NCI-H2029 treated with DMSO at 0.1 percent for 48 hours (cell line): ENCODE measurements around the gene MUC6.
"Not testable (repeated sequence)": the region's sequence is repeated elsewhere in the genome, so short reads cannot be mapped to it uniquely, and the experiment has no call there.

Source experiments
- DNase-seq: peaks from one replicate; lab custom pipeline; 2025; lab: John Stamatoyannopoulos, UW

Gene MUC6

GRCh38 chr11:1023811-1024596 is 12.5 kb downstream of the MUC6 start:
- DNase-seq: no peak

DNA sequence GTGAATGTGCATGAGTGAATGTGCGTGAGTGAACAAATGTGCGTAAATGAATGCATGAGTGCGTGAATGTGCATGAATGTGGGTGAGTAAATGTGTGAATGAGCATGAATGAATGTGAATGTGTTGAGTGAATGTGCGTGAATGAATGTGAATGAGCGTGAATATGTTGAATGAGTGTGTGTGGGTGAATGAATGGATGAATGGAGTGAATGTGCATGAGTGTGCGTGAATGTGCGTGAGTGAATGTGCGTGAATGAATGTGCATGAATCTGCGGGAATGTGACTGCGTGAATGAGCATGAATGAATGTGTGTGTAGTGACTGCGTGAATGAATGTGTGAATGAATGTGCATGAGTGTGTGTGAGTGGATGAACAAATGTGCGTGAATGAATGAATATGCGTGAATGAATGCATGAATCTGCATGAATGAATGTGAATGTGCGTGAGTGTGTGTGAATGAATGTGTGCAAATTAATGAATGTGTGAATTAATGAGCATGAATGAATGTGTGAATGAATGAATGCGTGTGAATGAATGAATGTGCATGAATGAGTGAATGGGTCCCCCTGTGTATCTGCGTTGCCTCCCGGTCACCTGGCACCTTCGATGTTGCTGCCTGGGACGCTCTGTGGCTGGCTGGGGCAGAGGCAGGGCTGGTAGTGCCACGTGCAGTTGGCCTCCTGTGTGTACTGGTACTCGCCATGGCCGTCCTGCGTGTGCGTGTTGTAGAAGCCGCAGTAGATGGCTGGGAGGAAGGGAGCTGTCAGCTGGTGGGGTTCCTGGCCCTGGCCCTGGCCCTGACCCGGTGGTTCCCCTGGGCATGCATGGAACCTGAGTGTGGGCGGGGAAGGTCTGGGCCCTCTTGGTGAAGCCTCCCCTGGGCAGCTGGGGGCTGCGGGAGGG is 13.4 kb downstream of the MUC6 start:
- DNase-seq: no peak

GRCh38 chr11:1022411-1022810 is 14.1 kb downstream of the MUC6 start:
- DNase-seq: no peak

DNA sequence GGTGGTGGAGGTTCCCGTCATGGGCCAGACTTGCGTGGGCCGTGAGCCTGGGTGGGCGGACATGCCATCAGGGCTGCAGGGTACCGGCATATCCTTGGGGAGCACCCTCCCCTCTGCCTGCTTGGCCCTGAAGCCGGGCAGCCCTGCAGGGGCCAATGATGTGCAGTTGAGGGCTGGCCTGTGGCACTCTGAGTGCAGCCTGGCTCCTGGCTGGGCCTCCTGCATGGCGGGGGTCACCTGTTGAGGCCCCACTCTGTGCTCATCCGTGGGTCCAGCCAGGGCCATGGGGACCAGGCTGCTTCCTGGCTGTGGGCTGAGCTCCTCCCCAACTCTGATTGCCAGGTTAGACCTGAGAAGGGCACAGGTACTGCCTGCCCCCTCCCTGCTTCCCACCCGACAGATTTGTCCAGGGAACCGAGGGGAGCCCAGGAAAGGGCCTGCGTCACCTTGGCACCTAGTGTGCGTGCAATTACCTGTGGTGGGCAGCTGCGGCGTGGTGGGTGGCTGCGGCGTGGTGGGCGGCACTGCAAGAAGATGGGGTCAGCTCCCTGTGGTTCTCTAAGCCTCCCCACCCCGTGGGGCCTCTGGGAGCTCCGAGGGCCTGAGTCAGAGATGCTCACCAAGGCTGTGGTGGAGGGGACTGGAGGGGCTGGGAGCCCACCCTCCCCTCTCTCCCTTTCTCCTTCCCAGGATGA is 16.2 kb downstream of the MUC6 start:
- DNase-seq: no peak

GRCh38 chr11:1019321-1019910 is 17.1 kb downstream of the MUC6 start:
- DNase-seq: no peak

DNA sequence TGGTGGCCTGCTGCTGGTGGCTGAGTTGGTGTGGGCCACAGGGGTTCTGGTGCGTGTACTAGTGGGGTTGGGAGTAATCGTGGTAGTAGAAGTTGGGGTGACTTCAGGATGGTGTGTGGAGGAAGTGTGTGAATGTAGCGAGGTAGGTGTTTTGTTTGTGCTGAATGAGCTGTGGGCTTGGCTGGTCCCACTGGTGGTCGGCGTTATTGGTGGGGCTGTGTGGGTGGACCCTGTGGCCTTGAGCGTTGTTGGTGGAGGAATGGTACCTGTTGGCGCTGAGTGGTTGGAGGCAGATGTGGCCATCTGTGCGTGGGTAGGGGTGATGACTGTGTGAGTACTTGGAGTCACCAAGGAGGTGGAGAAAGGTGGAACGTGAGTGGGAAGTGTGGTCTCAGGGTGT is 18.4 kb downstream of the MUC6 start:
- no peak for DNase-seq

- DNase-seq: no peak
These were observed 19.1 kb downstream of the MUC6 start for GRCh38 chr11:1017269-1018005.

DNA sequence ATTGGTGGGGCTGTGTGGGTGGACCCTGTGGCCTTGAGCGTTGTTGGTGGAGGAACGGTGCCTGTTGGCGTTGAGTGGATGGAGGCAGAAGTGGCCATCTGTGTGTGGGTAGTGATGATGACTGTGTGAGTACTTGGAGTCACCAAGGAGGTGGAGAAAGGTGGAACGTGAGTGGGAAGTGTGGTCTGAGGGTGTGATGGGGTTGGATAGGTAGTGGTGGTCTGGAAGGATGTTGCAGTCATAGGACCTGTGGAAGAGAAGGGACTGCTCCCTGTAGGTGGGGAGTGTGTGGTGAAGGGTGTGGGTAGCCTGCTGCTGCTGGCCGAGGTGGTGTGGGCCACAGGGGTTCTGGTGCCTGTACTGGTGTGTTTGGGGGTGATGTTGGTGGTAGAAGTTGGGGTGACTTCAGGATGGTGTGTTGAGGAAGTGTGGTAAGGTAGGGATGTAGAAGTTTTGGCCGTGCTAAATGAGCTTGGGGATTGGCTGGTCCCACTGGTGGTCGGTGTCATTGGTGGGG is 19.9 kb downstream of the MUC6 start:
- DNase-seq: not testable (repeated sequence)

DNA sequence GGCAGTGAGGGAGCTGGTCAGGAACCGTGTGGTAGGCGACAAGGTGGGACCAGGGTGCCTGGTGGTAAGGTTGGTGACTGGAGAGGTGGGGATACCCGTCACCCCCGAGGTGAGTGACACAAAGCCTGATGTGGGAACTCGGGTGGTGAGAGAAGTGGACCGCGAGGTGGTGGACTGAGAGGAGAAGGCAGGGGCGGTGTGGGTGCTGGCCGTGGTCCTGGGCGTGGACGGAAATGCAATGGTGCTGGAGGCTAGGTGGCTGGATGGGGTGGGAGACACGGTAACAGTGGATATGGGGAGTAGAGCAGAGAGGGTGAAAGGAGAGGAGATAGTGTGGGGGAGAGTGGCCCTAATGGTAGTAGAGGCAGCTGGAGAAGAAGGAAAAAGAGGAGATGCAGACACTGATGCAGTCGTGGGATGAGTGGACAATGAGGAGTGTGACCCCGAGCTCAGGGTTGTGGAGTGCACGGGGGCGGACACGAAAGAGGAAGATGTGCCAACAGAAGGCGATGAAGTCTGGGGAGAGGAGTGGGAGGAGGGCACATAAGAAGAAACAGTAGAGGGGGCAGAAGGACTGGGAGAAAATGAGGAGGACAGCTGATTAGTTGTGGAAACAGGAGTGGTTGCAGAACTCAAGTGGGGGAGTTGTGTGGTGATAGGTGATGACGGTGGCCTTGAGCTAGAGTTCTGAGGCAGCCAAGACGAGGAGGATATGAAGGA is 20.5 kb downstream of the MUC6 start:
- DNase-seq: no peak

DNA sequence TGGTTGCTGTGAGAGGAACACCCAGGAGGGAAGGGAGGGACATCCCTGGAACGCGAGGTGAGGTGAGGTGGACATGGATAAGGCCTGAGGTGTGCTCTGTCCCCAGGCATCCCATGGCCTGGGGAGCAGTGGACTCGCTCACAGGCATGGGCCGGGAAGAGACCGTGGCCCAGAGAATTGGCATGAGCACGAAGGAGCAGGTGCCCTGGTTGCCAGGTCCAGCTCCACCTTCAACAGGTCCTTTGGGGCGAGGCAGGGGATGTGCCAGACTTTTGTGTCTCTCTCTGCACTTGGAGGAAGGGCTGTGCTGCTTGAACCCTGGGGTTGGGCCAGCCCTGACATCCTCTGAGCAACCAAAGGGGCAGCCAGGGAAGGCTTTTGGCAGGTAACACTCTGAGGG is 21.5 kb downstream of the MUC6 start:
- DNase-seq: no peak

GRCh38 chr11:1014276-1014675 is 22.2 kb downstream of the MUC6 start:
- no peak for DNase-seq

DNA sequence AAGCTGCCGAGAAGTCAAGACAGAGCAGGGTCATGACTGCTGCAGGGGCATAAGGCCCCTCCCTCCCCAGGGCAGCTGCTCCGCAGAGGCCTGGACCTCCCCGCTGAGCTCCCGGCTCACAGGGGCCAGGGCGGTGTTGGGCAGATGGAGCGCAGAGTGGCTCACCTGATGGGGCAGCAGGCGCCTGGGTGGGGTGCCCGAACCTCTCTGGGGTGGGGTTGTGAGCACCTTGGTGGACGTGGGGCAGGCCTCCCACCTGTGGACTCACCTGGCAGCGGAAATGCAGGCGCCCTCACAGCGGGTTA is 22.9 kb downstream of the MUC6 start:
- DNase-seq: no peak

DNA sequence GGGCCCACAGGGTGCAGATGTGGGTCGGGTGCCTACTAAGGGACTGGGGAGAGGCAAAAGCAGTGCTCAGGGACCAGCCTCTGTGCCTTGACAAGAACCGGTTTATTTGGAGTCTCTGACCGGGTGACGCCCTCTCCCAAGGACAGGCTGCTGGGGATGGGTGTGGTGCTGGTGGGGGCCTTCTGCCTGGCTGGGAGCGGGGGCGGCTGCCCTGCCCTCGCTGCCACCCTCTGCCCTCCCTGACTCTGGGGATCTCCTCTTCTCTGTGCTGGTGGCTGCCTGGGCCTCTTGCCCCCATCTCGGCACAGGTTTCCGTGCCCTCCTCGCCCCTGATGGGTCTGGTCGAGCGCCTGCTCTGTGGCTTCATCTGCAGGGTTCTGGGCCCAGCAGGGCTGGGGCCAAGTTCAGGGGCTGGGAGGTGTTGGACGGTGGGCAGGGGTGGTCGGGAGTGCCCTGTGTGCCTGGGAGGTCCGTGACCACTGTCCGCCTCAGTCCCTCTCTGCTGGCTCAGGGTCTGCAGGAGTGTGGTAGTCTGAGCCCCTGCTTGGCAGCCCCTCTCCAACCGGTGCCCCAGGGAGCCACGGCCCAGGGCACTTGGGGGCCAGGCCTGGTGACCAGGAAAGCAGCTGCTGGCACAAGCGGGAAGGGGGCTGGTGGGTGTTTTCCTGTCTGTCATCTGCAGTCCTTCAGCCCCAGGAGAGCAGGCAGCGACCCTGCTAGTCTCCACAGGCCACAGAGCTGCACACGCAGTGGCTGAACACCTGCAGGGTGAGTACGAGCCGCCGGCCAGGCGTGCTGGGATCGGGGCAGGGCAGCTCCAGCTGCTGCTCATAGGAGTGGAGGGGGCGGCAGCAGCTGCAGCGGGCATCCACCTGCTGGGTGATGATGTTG is 23.5 kb downstream of the MUC6 start:
- DNase-seq: no peak

DNA sequence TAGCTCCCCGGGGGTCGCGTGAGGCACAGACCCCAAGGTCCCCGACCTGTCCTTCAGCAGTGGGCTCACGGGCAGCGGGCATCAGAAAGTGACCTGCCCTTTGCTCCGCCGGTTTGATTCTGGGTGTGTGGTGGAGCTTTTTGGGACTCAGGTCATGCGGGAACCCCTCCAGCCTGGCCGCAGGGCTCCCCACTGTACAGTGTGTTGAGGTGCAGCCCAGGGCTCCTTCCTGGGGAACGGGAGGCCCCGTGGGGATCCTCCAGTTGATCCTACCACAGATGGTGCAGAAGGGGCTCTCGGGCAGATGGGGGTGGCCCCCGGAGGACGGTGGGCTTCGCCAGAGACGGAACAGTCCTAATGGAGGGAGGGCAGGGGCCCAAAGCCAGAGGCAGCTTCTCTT is 24.2 kb downstream of the MUC6 start:
- DNase-seq: no peak

DNA sequence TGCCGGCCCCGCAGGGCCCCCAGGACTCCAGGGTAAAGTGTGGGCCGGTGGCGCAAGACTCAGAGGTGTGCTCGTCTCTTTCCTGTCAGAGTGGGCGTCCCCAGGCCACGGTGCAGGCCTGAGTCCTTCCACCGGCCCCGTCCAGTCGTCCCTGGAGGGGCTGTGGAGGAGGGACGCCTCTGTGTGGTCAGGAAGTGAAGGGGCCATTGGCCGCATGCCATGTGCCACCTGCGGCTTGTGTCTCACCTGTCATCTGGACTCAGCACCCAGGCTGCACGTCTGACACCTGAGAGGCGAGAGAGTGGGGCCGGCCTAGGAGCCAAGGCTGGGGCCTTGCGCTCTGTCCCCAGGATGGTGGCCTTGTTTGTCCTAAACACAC is 25.2 kb downstream of the MUC6 start:
- peak; percentile 1 for DNase-seq

DNA sequence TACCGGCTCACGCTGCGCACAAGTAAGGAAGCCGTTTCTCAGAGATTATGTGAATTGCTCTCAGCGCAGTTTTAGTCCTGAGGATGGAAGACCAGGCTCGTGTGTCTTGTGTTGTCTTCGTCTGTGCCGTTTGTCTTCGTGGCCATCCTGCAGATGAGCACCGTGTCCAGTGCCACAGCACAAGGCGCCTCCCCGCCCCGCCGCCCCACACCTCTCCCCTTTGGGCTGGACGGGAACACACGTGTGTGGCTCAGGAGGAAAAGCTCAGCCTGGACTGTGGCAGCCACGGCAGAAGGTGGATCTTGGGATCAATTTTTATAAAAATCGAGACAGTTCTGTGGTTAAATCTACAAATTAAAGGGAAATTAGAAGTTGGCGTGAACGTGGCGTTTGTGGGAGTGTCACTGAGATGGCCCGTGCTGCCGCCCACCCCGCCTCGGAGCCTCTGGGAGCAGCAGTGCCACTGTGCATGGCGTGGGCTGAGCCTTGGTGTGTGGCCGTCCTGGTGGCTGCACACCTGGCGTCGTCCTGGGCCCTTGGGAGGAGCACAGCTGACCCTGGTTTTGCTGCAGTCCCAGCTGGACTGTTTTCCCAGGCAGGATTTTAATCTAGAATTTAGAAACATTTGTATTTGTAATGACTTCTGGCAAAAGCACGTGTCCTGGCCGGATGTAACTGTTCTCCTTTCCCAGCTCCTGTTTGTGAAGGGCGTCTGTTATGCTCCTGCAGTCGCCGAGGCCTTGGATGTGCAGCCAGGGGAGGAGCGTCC is 25.8 kb downstream of the MUC6 start:
- no peak for DNase-seq

DNA sequence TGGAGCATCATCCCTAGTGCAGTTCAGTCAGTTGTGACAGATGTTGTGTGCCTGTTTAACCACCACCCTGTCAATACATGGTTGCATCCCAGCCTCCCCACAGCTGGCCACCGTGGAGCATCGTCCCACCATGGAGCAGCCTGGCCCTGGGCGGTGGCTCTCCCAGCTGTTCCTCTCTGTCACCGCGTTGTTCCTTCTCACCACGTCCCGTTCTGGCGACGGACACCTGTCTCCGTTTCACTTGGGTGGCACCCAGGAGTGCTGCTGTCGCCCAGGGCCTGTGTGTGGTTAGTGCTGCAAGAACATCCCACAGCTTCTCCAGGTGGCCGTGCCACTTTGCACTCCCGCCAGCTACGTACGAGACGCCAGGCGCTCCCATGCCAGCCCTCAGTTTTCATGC is 26.5 kb downstream of the MUC6 start:
- no peak for DNase-seq

- no peak for DNase-seq
These were observed 27.1 kb downstream of the MUC6 start for GRCh38 chr11:1009371-1009770.

DNA sequence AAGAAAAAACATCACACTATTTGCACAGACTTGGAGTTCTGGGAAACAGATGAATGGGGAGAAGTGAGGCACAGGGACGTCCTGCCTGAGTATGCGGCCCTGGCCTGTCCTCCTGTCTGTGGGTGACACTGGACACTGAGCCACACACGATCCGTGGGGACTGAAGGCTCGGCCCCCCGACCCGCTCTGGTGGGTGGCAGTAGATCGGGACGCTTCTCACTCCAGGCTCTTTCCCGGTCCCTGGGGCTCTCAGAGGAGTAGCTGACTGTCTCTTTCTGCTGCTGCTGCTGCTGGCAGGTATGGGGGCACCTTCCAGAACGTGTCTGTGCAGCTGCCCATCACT is 27.7 kb downstream of the MUC6 start:
- DNase-seq: no peak
